Right renal cortex interstitium (tissue), 3 donors: Measurements from ENCODE around the gene MARF1. TPM values are rescaled to one million over a fixed set of nuclear protein-coding genes. Genes with fewer than 3 reads are reported as not detected.

Experiments
- DNase-seq, 3 donors: peaks; one replicate each; pipeline ENCODE4 v3.0.0-alpha.2; 2013; ENCODE audit warnings: low read depth in 3 of 3, low spot score in 2 of 3
- polyA plus RNA-seq, 3 donors: library from polyadenylated mRNA; unstranded; fragments of 120-200 nt; gene quantifications; one replicate each; pipeline ENCODE4 v1.2.1, GENCODE V29; 2013; ENCODE audit not compliant: insufficient read length in 3 of 3

MARF1 gene
- polyA plus RNA-seq, 3 donors = 49.4 to 53.4 (median 50.5) TPM

- DNase-seq = no peak
Measured at GRCh38 chr16:15604460-15605440, 38.2 kb downstream of the MARF1 start.

GRCh38 chr16:15602285-15603044 is 40.5 kb downstream of the MARF1 start:
- DNase-seq = no peak

- no peak for DNase-seq
Measured at GRCh38 chr16:15601212-15601879, 41.6 kb downstream of the MARF1 start.

- no peak for DNase-seq
Measured at GRCh38 chr16:15599303-15600070, 43.5 kb downstream of the MARF1 start.

- no peak for DNase-seq
Measured at GRCh38 chr16:15598648-15599190, 44.2 kb downstream of the MARF1 start.

- DNase-seq = no peak
Measured at GRCh38 chr16:15597822-15598647, 44.9 kb downstream of the MARF1 start.

GRCh38 chr16:15597135-15597534 is 45.8 kb downstream of the MARF1 start:
- no peak for DNase-seq

- no peak for DNase-seq
Measured at GRCh38 chr16:15594711-15595320, 48.1 kb downstream of the MARF1 start.

GRCh38 chr16:15593235-15593634 is 49.7 kb downstream of the MARF1 start:
- no peak for DNase-seq

- no peak for DNase-seq
Measured at GRCh38 chr16:15592324-15592723, 50.6 kb downstream of the MARF1 start.

- DNase-seq = no peak
Measured at GRCh38 chr16:15587152-15587825, 55.7 kb downstream of the MARF1 start.

GRCh38 chr16:15586716-15587115 is 56.2 kb downstream of the MARF1 start:
- DNase-seq = no peak

GRCh38 chr16:15585956-15586355 is 57.0 kb downstream of the MARF1 start:
- DNase-seq = no peak

GRCh38 chr16:15583526-15583925 is 59.4 kb downstream of the MARF1 start:
- no peak for DNase-seq

- no peak for DNase-seq
Measured at GRCh38 chr16:15581127-15581815, 61.7 kb downstream of the MARF1 start.

- DNase-seq = no peak
Measured at GRCh38 chr16:15578824-15579223, 64.1 kb downstream of the MARF1 start.
